NCI-H2196 (cell line): ENCODE measurements around the gene WASHC1.
"Not testable (repeated sequence)": the region's sequence is repeated elsewhere in the genome, so short reads cannot be mapped to it uniquely, and the experiment has no call there.

Experiments
- DNase-seq: peaks from one replicate; lab custom pipeline; 2025; ENCODE audit not compliant: unreplicated experiment; lab: John Stamatoyannopoulos, UW

WASHC1 gene, protein sequence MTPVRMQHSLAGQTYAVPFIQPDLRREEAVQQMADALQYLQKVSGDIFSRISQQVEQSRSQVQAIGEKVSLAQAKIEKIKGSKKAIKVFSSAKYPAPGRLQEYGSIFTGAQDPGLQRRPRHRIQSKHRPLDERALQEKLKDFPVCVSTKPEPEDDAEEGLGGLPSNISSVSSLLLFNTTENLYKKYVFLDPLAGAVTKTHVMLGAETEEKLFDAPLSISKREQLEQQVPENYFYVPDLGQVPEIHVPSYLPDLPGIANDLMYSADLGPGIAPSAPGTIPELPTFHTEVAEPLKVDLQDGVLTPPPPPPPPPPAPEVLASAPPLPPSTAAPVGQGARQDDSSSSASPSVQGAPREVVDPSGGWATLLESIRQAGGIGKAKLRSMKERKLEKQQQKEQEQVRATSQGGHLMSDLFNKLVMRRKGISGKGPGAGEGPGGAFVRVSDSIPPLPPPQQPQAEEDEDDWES

DNA sequence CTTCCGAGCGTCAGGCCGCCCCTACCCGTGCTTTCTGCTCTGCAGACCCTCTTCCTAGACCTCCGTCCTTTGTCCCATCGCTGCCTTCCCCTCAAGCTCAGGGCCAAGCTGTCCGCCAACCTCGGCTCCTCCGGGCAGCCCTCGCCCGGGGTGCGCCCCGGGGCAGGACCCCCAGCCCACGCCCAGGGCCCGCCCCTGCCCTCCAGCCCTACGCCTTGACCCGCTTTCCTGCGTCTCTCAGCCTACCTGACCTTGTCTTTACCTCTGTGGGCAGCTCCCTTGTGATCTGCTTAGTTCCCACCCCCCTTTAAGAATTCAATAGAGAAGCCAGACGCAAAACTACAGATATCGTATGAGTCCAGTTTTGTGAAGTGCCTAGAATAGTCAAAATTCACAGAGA, at the start of gene WASHC1:
Gene WASHC1 (minus strand): TSS at position 101 of the 400 bp plus-strand sequence. CDS start 4,457 bp downstream, outside the sequence.
- DNase-seq: not testable (repeated sequence)

DNA sequence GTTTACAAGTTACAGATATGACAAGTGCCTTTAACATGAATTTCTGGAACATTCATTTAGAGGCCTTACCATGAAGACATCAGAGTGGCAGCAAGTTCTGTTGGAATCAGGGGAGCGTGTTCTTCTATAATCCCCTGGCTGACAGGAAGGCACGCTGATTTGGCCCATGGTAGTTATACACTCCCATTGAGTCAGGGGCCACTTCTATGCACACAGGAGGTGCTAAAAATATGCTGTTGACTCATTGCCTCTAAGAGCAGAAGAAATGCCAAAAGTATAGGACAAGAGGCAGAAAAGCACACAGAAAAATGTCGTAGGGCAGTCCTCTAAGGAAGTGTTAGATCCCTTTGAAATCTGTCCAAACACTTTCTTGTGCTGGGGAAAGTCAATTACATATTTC, 49.1 kb upstream of the WASHC1 start:
- DNase-seq: not testable (repeated sequence)

DNA sequence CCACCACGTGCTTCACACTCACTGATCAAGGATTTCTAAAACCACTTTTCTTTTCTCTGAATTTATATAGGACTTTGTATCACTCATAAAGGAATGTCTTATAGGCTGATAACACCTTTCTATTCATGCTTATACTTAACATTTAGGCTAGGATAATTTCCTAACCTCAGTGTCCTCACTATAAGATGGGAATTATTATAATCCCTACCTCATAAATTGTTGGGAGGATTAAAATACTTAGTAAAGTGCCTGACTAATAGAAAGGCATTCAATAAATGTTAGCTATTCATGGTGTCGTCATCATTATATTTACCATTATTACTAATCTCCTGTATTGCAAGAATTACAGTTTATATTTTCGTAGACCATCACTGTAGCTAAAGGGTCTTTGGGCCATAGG, 47.1 kb upstream of the WASHC1 start:
- not testable (repeated sequence) for DNase-seq

DNA sequence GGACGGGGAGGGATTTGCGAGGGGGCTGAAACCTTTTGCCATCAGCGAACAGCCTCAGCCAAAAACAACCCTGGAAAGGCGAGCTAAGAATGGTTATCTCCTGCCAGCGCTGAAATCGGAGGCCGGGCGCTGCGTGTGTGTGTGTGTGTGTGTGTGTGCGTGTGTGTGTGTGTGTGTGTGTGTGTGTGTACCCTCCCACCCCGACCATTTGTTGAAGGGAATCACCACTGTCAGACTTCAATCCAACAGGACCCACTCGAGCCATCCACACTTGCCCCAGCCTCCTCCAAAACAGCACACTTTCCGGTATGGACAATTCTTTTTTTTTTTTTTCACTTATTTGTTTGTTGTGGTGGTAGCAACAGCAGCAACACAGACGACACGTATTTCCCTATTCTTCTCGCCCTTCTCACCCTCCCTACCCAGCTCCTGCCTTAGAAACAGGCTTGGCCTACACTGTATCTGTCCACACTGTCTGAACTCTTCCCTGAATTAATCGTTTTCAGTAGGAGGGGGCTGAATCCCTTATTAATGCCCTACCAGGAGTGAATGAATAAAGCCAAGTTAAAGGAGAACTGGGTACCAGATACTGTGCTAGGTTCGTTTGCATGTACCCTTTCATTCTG, 44.8 kb upstream of the WASHC1 start:
- DNase-seq: not testable (repeated sequence)

DNA sequence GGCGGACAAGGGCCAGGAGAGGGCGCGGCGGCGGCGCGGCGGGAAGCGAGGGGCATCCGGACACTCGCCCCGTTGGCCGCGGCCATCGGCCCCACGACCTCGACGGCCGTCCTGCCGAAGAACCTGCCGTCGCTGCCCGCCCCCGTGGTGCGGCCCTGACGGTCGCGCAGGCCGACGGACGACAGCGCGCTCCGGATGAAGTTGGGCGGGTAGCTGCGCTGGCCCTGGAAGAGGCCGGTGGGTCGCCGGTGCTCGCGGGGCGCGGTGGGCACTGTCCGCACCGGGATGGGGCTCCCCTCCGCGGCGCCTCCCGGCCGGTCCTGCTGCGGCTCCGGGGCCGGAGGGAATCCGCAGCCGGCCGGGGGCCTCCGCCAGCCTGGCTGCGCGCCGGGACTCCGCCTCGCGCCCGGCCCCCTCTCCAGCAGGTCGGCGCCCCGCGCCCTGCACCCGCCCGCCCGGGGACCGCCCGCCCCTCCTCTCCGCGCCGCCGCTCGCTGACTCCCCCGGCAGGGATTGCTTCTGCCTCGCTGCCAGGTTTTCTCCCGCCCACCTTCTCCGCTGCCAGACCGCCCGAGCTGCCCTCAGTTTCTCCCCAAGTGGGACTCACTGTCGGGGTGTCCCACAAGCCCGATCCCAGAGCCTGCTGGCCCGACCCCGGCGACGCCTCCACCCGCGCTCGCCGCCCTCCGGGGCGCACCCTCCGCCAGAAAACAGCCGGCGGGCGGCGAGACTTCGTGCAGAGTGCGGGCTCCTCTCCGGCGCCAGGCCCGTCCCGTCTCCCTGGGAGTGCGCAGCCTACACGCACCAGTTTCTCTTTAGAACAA, 44.0 kb upstream of the WASHC1 start:
- not testable (repeated sequence) for DNase-seq

DNA sequence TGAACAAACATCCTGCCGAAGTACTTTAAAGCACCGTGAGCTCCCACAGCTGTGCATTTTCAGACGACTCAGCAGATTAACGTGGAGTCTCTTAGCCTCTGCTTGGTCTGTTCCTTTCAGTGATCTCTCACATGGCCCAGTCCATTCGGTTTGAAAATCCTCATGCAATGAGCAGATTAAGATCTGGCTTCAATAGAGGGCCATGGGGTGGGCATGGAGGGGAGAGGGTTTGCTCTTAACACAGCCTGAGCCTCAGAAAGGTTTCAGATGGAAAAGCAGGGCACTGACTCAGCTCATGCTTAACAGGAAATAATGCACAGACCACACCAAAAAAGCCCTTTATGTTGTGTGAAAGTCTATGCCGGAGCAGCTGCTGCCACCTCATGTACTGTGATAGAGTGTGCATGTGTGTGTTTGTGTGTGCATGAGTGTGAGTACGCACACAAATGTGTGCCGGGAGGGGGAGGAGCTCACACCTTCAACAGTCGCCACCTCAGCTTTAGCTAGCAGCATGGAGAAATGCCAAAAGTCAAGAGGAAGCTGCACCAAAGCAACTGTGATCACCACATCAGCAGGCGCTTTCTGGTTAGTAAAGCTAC, 33.9 kb upstream of the WASHC1 start:
- DNase-seq: peak; percentile 72

DNA sequence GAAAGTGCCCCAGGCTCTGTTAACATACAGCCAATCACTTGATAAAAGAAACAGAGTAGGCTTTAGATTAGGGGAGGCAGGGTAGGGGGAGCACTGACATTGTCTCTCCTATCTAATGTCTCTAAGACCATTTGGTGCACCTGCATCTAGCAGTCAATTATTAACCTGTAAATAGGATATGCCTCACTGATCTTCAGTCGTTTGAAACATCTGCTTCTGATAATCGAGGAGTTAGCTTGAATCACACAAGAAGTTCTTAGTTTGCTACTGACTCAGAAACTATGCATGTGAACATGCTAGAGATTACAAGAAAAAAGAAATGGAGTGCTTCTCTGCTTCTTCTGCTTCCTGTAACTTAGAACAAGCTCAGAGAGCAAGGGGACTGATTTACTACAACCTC, 23.4 kb upstream of the WASHC1 start:
- not testable (repeated sequence) for DNase-seq

DNA sequence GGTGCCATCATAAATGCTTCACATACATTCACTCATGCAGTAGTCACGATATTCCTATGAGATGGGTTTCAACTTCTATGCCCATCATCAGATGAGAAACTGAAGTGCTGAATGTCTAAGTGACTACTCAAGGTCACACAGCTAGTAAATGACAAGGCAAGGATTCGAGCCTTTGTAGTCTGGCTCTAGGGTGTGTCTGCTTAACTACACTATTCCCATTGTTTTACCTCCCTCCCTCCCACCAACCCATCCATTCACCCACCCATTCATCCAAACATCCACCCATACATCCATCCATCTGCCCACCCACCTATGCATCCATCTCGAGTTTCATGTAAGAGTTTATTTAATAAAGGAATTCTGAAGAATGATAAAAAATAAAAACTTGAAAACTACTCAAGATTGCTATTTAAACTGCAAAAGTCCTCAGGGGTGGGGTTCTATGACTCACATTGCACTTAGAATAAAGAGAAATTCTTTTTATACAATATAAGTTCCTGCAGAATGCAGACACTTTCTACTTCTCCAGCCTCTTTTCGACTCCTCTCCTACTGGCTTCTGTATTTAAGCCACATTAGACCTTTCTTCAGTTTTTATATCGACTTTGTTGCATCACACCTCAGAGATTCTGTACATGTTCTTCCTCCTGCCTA, 19.1 kb upstream of the WASHC1 start:
- not testable (repeated sequence) for DNase-seq

DNA sequence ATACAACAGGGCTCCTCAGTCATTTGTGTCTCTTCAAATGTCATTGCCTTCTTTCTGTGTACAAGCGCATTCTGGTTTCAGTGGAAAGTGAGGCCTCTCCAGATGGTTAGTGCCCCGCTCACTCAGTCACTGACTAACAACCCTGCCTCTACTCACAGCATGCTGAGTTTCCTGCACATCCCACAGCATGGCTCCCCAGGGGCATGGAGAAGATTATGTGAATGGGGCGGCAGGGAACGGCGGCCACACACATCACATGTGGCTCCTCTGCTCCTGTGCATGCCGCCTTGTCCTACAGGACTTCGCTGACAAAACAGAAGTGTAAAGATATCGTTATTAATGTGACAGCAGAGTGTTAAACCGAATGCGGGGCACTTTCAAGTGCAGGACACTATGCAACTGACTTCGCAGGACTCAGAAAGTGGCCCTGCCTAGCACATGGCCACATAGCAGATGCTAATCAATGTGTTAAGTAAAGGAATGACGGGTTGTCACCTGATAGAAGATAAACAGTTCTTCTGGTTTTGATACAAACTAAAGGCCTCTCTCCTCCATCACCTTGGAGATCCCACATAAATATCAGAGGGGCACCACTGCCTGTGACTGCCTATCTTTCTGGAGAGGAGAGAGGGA, 17.5 kb upstream of the WASHC1 start:
- not testable (repeated sequence) for DNase-seq

DNA sequence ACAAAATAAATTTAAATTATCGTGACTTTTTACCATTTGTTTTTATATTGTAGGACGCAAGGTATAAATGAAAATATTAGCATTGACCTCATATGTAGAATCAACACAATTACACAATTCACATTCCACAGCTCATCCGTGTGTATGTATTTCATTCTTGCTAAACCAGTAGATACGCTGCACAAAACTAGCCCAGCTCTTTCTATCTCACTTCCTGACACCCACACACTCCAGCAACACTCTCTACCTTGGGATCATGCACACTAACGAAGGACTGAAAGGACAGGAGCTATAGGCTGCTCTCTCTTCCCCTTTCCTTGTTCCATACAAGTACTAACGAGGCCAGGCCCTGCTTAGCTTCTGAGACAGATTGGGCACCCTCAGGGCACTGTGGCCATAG, 16.9 kb upstream of the WASHC1 start:
- DNase-seq: not testable (repeated sequence)

DNA sequence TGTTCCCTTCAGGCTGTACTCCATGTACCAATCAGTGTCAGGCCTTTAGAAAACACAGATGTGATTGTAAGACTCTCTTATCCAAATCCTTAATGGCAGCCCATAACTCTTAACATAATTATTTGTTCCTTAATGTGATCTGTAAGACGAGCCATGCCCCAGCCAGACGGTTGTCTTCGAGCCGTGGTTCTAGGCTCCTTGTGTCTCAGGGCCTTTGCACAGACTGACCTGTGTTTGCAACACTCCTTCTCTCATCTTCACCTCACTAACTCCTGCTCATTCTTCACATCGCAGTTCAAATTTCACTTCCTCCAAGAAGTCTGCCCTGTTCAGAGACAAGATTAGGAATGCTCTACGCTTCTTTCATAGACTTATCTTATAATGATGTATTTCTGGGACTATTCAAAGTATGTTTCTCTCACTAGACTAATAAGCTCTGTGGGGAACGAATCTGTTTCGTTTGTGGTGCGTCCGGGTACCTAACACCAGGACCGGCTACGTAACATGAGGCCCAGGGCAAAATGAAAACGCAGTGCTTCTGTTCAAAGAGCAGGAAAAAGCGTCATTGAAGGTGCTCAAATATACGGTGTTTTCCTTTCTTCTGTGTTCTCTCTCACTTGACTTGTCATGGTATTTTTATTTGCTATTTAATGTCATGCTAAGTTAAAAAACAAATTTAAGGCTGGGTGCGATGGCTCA, 16.1 kb upstream of the WASHC1 start:
- not testable (repeated sequence) for DNase-seq

DNA sequence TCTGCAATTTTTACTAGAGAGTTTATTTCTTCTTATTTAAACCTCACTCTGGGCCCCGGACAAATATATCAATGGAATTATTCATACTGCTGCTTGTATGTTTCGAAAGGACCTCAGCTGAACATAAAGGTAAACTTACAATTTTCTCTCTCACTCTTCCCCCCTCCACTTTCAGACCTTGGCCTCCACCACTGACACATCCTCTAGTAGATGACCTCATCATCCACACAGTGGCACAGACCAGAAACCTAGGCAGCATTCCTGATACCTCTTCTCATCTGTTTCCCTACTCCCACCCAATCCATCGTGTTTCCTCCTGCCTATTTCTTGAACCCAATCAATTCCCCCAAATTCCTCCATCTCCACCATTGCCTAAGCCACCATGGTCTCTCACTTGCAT, 15.2 kb upstream of the WASHC1 start:
- not testable (repeated sequence) for DNase-seq

DNA sequence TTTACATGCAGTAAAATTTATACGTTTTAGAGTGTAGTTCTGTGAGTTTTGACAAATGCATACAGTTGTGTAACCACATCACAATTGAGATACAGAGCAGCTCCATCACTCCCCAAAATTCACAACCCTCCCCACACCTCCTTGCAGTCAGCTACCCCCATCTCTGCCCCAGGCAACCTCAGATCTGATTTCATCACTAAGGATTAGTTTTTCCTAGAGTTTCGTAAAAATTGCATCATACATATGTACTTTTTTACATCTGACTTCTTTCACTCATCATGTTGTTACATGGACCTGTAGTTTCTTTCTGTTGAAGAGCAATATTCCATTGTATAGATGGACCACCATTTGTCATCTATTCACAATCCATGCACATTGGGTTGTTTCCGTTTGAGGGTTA, 14.4 kb upstream of the WASHC1 start:
- not testable (repeated sequence) for DNase-seq

DNA sequence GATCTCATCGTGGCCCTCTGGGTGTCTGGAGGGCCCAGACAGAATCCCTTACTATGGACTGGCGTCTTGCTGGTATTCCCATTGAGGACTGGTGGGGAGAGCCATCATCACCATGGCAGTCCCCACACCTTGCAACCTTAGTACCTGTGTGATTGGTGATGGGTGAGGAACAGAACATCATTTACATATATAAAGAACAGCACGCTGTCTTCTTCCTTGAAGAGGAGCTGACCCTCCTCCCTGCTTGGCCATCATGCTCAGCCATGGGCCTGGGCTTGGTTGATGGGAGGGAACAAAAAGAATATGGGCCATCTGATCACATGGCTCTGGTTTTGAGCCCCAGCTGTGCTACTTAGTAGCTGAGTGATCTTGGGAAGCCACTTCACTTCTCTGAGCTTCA, 13.9 kb upstream of the WASHC1 start:
- not testable (repeated sequence) for DNase-seq

DNA sequence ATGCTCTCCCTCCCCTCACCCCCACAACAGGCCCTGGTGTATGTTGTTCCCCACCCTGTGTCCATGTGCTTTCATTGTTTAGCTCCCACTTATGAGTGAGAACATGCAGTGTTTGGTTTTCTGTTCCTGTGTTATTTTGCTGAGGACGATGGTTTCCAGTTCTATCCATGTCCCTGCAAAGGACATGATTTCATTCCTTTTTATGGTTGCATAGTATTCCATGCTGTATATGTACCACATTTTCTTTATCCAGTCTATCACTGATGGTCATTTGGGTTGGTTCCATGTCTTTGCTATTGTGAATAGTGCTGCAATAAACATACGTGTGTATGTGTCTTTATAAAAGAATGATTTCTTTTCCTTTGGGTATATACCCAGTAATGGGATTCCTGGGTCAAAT, 12.6 kb upstream of the WASHC1 start:
- DNase-seq: not testable (repeated sequence)

DNA sequence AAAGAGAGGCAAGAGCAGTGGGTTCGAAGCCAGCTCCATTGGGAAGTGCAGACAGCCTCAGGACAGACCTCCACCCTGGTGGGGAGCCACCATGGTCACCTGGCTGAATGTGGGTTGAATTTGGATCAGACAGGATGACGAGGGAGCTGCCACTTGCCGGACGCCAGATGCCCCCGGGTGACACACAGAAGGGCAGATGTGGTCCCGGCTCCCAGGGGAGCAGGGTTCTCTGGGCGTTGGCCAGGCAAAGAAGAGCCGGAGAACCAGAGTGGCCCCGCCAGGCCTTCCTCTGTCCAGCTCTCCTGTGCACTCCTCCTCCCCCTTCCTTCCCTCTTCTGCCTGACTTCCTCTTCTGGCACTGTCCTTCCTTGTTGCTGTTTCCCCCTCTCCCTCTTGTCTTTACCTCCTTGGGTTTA, 12.0 kb upstream of the WASHC1 start:
- DNase-seq: not testable (repeated sequence)

DNA sequence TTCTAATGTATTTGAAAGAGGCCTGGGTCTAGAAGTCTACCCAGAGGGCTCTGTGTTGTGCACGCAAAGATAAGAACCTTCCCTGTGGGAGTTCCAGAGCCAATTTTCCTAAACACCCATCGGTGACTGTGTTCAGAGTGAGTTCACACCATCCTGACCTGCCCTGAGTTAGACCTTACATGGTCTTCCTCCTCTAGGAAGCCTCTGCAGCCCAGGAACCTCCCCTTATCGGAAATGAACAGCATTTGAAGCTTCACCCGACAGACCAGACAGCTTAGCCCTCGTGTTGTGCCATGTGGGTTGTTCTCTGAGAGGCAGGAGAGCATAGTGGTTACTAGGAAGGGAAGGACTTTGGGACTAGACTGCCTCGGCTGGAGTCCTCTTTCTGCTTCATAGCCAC, 3.1 kb upstream of the WASHC1 start:
- not testable (repeated sequence) for DNase-seq

DNA sequence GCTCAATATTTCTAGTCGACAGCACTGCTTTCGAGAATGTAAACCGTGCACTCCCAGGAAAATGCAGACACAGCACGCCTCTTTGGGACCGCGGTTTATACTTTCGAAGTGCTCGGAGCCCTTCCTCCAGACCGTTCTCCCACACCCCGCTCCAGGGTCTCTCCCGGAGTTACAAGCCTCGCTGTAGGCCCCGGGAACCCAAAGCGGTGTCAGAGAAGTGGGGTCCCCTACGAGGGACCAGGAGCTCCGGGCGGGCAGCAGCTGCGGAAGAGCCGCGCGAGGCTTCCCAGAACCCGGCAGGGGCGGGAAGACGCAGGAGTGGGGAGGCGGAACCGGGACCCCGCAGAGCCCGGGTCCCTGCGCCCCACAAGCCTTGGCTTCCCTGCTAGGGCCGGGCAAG, 481 bp downstream of the WASHC1 start:
- DNase-seq: not testable (repeated sequence)

DNA sequence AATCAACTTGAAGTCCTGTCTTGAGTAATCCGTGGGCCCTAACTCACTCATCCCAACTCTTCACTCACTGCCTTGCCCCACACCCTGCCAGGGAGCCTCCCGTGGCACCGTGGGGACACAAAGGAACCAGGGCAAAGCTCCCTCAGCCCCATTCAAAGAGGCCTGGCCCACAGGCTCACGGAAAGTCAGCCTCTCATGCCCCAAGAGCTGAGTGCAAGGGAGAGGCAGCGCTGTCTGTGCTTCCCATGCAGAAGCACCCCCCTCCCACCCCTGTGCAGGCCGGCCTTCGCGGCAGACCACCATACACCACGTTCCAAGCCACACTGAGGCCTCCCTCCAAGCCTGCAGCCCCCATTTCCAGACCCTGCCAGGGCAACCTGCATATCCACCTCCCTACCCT, 7.6 kb downstream of the WASHC1 start:
- DNase-seq: not testable (repeated sequence)
